Aorta (tissue), 5 donors: Measurements from ENCODE around the gene RND2. TPM values are rescaled to one million over a fixed set of nuclear protein-coding genes. Genes with fewer than 3 reads are reported as not detected.
"Not testable (repeated sequence)": the region's sequence is repeated elsewhere in the genome, so short reads cannot be mapped to it uniquely, and the experiment has no call there.

Experiments
- ATAC-seq: fragments of 200-7000 bp; cut with Tn5 transposase; one replicate; pipeline ENCODE4 v1.9.1; 2022; ENCODE audit warnings: moderate library complexity; ENCODE audit not compliant: low FRiP score
- DNase-seq, 2 donors: peaks; one replicate each; pipeline ENCODE4 v3.0.0-alpha.2; 2020
- H3K27ac ChIP-seq, 2 donors: one replicate each; pipeline ENCODE4 v1.5.1; 2013; ENCODE audit warnings: low read length in 2 of 2, mild to moderate bottlenecking in 2 of 2, moderate library complexity in 2 of 2, control low read depth in 1 of 2, inconsistent platforms in 1 of 2, low read depth in 1 of 2
- H3K27me3 ChIP-seq, 2 donors: one replicate each; pipeline ENCODE4 v1.6.1; 2013; ENCODE audit warnings: control low read depth in 1 of 2, low read length in 1 of 2, mild to moderate bottlenecking in 1 of 2, moderate library complexity in 1 of 2; ENCODE audit not compliant: insufficient read depth in 2 of 2, control insufficient read depth in 1 of 2
- H3K36me3 ChIP-seq, 2 donors: one replicate each; pipeline ENCODE4 v1.6.1; 2013; ENCODE audit warnings: control low read depth in 1 of 2, low read length in 1 of 2, mild to moderate bottlenecking in 1 of 2; ENCODE audit not compliant: insufficient read depth in 2 of 2, control insufficient read depth in 1 of 2
- H3K4me1 ChIP-seq, 2 donors: one replicate each; pipeline ENCODE4 v1.6.1; 2013; ENCODE audit warnings: low read length in 2 of 2, control low read depth in 1 of 2, mild to moderate bottlenecking in 1 of 2, moderate library complexity in 1 of 2; ENCODE audit not compliant: insufficient read depth in 2 of 2, control insufficient read depth in 1 of 2
- H3K4me3 ChIP-seq, 2 donors: one replicate each; pipeline ENCODE4 v1.5.1; 2013; ENCODE audit warnings: low read length in 2 of 2, control low read depth in 1 of 2, mild to moderate bottlenecking in 1 of 2
- H3K9me3 ChIP-seq: one replicate; pipeline ENCODE4 v1.6.1; 2013; ENCODE audit warnings: mild to moderate bottlenecking, low read length; ENCODE audit not compliant: control insufficient read depth
- WGBS, 2 donors: extraction: QIAGEN DNeasy Blood & Tissue Kit; methylation state at CpG; one replicate each; pipeline ENCODE4 v1.1.7; 2013; 5-methylcytosine and 5-hydroxymethylcytosine counted together
- intact Hi-C, 2 donors: fragments of 100-400 bp; cut with DNase I; formaldehyde crosslinking; loops; one replicate each; pipeline versions ENCODE4 v1.14.2 to v1.15.0; 2022
- polyA plus RNA-seq, 2 donors: library from polyadenylated mRNA; stranded (reverse); fragments of 200-250 nt; gene quantifications; one replicate each; pipeline ENCODE4 v1.2.3, GENCODE V29; 2013
- total RNA-seq, 2 donors: library from RNA; stranded (reverse); fragmentation: NEBNext Ultra II Directional; extraction: Animal tissue kit (Norgen Biotek cat#: 25700); gene quantifications; one replicate each; pipeline ENCODE4 v1.2.1, GENCODE V29; 2021
- donor health status: healthy with polysubstance abuse.
- donor health status: Bipolar disorder and iron deficiency.
- donor health status: DM: no; HTN: no; CAD: no.
- donor health status: DM: no; HTN: no; CAD: no.
- donor health status: DM: yes; HTN: yes; CAD: no.

Gene RND2
- total and polyA plus RNA-seq, 4 donors: 1.1 to 3.9 (median 2.3) TPM

GRCh38 chr17:42985225-42985624 lies 39.8 kb upstream of the RND2 start:
- 0% methylated on average over 1 of the region's 1 CpG; no CpG with 5 or more reads in 1 of the 2 donors for whole genome bisulfite sequencing, 2 donors
- peak; percentile 47 for ATAC-seq

GRCh38 chr17:42989141-42989540 lies 35.9 kb upstream of the RND2 start:
- ATAC-seq: no peak
- H3K27me3 ChIP-seq: no peaks in the 10 kb centered on the region
- intact Hi-C loops: no loop called here
- 92 to 94% methylated on average over 5 of the region's 5 CpGs for WGBS, 2 donors
- peaks cover 0 to 11% of the 10 kb centered on the region in 2 donors for H3K36me3 ChIP-seq
- H3K4me1 ChIP-seq: no peaks in the 10 kb centered on the region
- H3K4me3 ChIP-seq: no peak overlapping the region
- DNase-seq: no peak
- H3K9me3 ChIP-seq: no peaks in the 10 kb centered on the region
- no peak overlapping the region for H3K27ac ChIP-seq

More at GRCh38 chr17:42985225-42985624, 39.8 kb upstream of the RND2 start:
- Histone ChIP-seq H3K27ac (no peak overlapping the region), H3K4me1 (no peaks in the 10 kb centered on the region), H3K36me3 (no peaks in the 10 kb centered on the region), H3K9me3 (no peaks in the 10 kb centered on the region), H3K4me3 (no peak overlapping the region), H3K27me3 (no peaks in the 10 kb centered on the region)
- intact Hi-C loops: no loop called here
- no peak for DNase-seq

GRCh38 chr17:42989726-42990652 lies 35.0 kb upstream of the RND2 start:
- peaks cover 0 to 11% of the 10 kb centered on the region in 2 donors for H3K36me3 ChIP-seq
- intact Hi-C loops: loop anchor here in 1 of 2 donors (10.0 kb wide), 1 partner anchor 145 kb away; the partner anchor contains the start of gene AOC2
- ATAC-seq: no peak
- DNase-seq: peak in 1 of 2 donors; percentile 12
- no peaks in the 10 kb centered on the region for H3K27me3 ChIP-seq
- no peak overlapping the region for H3K27ac ChIP-seq
- H3K4me3 ChIP-seq: no peak overlapping the region
- no peaks in the 10 kb centered on the region for H3K9me3 ChIP-seq
- 88 to 89% methylated on average over 6 of the region's 6 CpGs for WGBS, 2 donors
- no peaks in the 10 kb centered on the region for H3K4me1 ChIP-seq

GRCh38 chr17:42991471-42991870 lies 33.6 kb upstream of the RND2 start:
- WGBS, 2 donors: 93% methylated on average over 6 of the region's 6 CpGs
- no peak for DNase-seq
- intact Hi-C loops: loop anchor here in 1 of 2 donors (10.0 kb wide), 1 partner anchor 147 kb away; the partner anchor contains the start of gene AOC2
- H3K27me3 ChIP-seq: no peaks in the 10 kb centered on the region
- H3K4me1 ChIP-seq: no peaks in the 10 kb centered on the region
- H3K4me3 ChIP-seq: no peak overlapping the region
- peaks cover 0 to 11% of the 10 kb centered on the region in 2 donors for H3K36me3 ChIP-seq
- no peak for ATAC-seq
- H3K9me3 ChIP-seq: no peaks in the 10 kb centered on the region
- H3K27ac ChIP-seq: no peak overlapping the region

GRCh38 chr17:42992872-42993271 lies 32.2 kb upstream of the RND2 start:
- Histone ChIP-seq H3K27me3 (no peaks in the 10 kb centered on the region), H3K36me3 (peaks cover 0 to 11% of the 10 kb centered on the region in 2 donors), H3K27ac (no peak overlapping the region), H3K4me3 (no peak overlapping the region), H3K4me1 (no peaks in the 10 kb centered on the region), H3K9me3 (no peaks in the 10 kb centered on the region)
- DNase-seq (no peak), ATAC-seq (no peak)
- WGBS, 2 donors: 83 to 87% methylated on average over 5 of the region's 5 CpGs
- intact Hi-C loops: loop anchor here in 1 of 2 donors (10.0 kb wide), 1 partner anchor 148 kb away; the partner anchor contains the start of gene AOC2

- H3K27me3 ChIP-seq, H3K27ac ChIP-seq, H3K4me1 ChIP-seq, H3K4me3 ChIP-seq, ATAC-seq, H3K9me3 ChIP-seq: not testable (repeated sequence)
- DNase-seq: peak in 1 of 2 donors; percentile 31
- peaks cover 0 to 11% of the 10 kb centered on the region in 2 donors for H3K36me3 ChIP-seq
- intact Hi-C loops: loop anchor here in 1 of 2 donors (10.0 kb wide), 1 partner anchor 149 kb away; the partner anchor contains the start of gene AOC2
- WGBS, 2 donors: 80 to 83% methylated on average over 10 of the region's 10 CpGs
Observed at GRCh38 chr17:42993913-42994312, 31.1 kb upstream of the RND2 start.

- H3K27ac ChIP-seq: peak overlapping the region in 1 of 2 donors; percentile 52
- no peak for ATAC-seq
- peak in 1 of 2 donors; percentile 17 for DNase-seq
- WGBS, 2 donors: 15 to 18% methylated on average over 5 of the region's 5 CpGs
- intact Hi-C loops: loop anchor here (2.0 to 10.0 kb wide), 2 partner anchors 153 to 155 kb away; partner anchors contain the start of gene AOC2 (in 1 of the 2)
- H3K36me3 ChIP-seq: peaks cover 0 to 3% of the 10 kb centered on the region in 2 donors
- no peaks in the 10 kb centered on the region for H3K4me1 ChIP-seq
- no peak overlapping the region for H3K4me3 ChIP-seq
- no peaks in the 10 kb centered on the region for H3K27me3 ChIP-seq
- H3K9me3 ChIP-seq: no peaks in the 10 kb centered on the region
Observed at GRCh38 chr17:42997390-42997983, 27.5 kb upstream of the RND2 start.

GRCh38 chr17:42997984-42998938 lies 26.8 kb upstream of the RND2 start, which contains the start of gene RPL27:
Gene RPL27, plus strand, starts transcription at chr17:42998419. Its CDS starts 332 bp downstream, at chr17:42998751.
- WGBS, 2 donors: 0% methylated on average over 49 of the region's 49 CpGs

More at GRCh38 chr17:42997984-42998938, 26.8 kb upstream of the RND2 start, which contains the start of gene RPL27:
- Histone ChIP-seq H3K36me3 (peaks cover 0 to 5% of the 10 kb centered on the region in 2 donors), H3K27me3 (no peaks in the 10 kb centered on the region), H3K4me3 (peak within 1 kb of the TSS; percentile 46 to 75), H3K4me1 (no peaks in the 10 kb centered on the region), H3K27ac (peak within 1 kb of the TSS; percentile 45 to 83), H3K9me3 (no peaks in the 10 kb centered on the region)
- intact Hi-C loops: loop anchor here (2.0 to 10.0 kb wide), 2 partner anchors 153 to 155 kb away; partner anchors contain the start of gene AOC2 (in 1 of the 2)
- DNase-seq (peak; percentile 98 to 99), ATAC-seq (peak; percentile 98)
